ENCODE data around the gene ELMOD3.
A peak's percentile ranks its signal among the peaks of the same experiment; 100 is the strongest.
"Not testable (repeated sequence)": the region's sequence is repeated elsewhere in the genome, so short reads cannot be mapped to it uniquely, and the experiment has no call there.

The ELMOD3 gene

DNA sequence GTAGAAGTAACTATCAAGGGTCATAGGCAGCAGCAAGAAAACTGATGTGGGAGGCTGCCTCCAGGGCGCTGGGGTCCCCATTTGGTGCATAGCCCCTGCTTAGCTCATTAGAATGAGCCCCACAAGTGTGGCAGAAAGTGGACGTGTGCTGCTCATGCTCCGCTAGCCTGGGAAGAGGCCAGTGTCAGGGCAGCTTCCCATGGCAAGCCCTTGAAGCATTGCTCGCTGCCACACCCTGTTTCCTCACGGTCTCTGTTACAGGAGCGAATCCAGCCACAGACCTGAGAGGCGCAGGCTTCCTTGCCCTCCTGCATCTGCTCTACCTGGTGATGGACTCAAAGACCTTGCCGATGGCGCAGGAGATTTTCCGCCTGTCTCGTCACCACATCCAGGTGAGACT is 22.5 kb downstream of the ELMOD3 start:
- DNase-seq = no peak

DNA sequence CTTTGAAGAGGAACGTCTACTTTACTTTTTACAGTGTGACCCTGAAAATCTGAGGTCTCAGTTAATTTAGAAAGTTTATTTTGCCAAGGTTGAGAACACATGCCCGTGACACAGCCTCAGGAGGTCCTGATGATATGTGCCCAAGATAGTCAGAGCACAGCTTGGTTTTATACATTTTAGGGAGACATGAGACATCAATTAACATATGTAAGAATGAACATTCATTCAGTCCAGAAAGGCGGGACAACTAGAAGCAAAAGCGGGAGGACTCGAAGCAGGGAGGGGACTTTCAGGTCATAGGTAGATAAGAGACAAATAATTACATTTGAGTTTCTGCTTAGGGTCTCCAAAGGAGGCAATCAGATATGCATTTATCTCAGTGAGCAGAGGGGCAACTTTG is 23.7 kb downstream of the ELMOD3 start:
- no peak for DNase-seq

DNA sequence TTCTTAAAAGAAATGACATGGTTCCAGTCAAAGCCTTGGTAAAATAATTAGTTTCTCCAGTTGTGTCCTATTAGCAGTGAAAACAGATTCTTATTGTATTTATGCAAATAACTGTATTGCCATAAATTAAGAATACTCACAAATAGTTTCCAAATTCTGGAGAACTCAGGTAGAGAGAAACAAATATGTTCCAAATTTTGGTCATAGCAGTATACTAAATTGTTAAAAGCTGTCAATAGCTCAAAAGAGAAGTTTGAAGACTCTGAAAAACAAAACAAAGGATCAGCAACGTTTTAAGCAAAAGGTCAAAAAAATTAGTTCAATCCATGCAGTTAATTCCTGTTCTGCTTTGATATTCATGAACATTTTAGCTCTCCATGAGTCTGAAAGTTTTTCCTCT is 25.5 kb downstream of the ELMOD3 start:
- no peak for DNase-seq

DNA sequence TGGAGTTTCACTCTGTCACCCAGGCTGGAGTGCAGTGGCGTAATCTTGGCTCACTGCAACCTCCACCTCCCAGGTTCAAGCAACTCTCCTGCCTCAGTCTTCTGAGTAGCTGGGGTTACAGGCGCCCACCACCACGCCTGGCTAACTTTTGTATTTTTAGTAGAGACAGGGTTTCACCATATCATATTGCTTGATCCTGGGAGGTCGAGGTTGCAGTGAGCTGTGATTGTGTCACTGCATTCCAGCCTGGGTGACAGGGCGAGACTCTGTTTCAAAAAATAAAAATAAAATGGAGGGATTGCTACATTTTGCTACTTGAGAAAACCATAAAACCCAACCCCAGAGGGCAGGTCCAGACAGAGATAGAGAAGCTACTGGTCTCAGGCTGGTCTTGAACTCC is 28.6 kb downstream of the ELMOD3 start:
- DNase-seq = not testable (repeated sequence)

DNA sequence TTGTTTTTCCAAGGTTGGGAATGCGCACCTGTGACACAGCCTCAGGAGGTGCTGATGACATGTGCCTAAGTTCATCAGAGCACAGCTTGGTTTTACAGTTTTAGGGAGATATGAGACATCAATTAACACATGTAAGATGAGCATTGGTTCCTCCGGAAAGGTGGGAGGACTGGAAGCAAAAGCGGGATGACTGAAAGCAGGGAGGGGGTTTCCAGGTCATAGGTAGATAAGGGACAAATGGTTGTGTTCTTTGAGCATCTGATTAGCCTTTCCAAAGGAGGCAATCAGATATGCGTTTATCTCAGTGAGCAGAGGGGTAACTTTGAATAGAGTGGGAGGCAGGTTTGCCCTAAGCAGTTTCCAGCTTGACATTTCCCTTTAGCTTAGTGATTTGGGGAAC is 29.3 kb downstream of the ELMOD3 start:
- no peak for DNase-seq

DNA sequence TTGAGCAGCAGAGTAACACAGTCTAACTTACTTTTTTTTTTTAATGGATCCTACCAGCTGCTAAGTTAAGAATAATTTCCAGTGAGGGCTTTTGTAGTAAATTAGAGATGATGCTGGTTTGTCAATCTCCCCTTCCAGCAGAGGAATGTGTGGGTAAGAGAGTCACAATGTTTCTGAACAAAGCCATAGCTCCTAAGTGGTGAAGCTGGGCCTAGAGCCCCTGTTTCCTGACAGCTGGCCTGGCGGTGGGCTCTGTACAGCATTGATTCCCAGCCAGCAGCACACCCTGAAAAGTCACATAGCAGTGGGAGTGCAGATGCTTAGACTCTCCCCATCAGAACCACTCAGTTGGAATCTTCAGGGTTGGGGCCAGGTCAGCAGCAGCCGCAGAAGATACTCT is 31.2 kb downstream of the ELMOD3 start:
- DNase-seq = no peak

DNA sequence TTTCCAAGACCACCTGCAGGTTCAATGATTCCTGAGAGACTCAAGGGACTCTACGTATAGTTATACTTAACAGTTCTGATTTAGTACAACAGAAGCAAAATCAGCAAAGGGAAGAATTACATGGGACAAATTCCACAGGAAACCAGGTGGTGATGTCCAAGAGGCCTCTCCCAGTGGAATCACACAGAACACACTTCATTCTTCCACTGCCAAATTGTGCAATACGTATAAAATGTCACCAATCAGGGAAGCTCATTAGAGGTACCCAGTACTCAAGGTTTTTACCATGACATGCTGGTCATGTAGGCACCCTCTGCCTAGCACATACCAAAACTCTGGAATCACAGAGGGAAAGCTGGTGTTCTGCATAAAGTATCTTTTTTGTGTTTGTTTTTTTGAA is 33.2 kb downstream of the ELMOD3 start:
- DNase-seq = no peak

DNA sequence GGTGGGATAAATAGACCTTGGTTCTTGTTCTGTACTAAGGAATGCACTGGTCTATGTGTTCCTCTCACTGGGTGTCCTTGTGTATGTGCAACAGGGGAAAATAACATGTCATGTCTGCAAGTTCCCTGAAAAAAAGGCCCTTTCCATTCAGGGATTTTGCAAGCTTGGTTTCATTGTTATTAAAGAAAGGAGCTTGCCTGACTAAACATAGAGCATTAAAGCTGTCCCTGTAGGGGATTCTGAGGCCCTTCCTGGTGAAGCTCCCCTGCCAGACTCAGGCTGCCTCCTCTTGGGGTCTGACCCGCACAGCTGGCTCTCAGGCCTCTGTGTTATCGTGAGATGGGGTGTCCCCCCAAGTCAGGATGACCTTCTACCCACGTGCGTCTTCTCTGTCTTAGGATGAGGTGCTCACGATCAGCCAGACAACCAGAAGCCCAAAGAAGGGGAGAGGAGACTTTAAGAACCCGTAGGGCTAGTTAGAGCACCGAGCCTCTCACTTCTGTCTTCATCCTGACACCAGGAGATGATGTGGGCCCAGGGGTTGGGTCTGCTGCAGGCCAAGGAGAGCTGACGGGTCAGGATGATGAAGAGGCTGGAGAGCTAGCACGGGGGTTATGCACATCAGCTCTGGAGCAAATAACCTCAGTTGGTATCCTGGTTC is 34.4 kb downstream of the ELMOD3 start:
- no peak for DNase-seq

DNA sequence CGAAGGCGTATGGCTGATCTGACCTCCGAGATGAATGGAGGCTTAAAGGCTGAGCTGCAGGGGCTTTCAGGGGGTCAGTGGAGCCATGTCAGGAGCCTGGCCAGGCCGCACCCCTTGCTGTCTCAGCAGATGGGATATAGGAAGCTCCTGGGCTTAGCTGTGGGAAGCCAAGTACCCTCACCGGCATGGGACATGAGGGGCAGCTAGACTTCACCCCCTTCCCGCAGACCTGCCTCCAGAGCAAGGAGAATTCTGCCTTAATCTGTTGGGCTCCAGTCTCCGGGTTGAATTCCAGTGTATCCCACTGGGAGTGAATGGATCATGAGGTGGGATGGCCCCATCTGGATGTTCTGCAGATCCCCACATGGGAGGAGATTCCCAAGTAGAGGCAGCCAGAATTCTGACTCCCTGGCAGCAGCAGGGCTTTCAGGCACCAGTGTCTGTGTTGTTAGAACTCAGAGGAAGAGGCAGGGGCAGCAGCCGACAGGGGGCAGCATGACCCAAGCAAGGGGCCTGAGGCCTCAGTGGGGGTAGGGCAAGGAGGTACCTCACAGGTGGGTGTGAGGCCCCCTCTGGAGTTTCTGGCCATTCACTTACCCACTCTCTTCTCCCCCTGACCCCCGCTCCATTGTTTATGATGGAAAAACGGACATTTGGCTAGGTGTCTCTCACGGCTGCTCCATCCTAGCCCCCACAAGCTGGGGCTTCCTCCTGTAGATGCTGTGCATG is 36.5 kb downstream of the ELMOD3 start:
- peak; percentile 77 for DNase-seq

DNA sequence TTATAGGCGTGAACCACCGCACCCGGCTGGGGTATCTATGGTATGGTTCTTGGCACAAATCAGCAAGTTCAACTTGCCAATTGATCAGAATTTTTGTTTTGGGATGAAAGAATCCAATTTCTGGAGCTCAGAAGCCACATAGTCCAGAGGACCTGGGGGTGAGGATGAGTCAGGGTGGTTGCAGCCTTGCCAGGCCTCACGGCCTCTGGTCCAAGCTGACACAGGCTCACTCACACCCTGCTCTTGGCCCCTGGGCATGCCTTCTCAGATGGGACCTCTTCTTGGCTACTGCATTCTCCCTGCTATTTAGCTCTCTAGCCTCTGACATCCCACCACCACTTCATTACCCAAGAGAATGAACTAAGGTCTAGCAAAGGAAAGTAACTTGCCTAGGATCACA is 39.3 kb downstream of the ELMOD3 start:
- no peak for DNase-seq

DNA sequence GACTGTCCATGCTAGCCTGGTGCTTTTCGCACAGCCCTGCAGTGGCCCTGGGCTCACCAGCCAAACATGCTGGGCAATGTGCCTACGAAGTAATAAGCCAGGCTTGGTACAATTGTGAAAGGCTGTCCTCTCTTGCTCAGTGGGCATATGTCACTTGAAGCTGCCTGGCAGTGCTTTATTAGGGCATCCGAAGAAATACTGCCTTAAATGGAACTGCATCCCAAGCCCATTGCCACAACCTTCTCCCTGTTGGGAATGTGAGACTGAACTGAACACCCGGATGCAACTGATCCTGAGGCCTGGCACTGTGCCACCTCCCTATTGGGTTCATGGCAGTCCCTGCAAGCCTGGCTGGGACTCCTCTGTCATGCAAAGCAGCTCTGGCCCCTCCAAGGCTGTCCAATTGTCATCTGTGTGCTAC is 39.7 kb downstream of the ELMOD3 start:
- DNase-seq = no peak

DNA sequence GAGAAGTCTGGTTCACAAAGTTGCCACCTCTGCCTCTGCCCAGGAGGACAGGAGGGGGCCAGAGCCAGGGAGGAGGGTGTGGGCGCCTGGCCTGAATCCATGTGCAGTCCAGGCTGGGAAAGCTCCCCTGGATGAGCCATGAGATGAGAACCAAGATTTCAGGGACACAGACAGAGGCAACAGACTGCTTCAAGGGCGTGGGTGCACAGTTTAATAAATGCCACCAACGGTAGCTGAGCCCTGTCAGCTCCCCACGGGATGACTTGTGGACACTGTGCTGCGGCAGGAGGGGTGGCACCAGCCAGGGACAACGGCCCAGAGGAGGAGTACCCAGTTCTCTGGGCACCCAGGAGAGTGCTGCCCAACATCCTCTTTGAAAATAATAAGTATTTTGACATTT is 40.4 kb downstream of the ELMOD3 start:
- DNase-seq = no peak

DNA sequence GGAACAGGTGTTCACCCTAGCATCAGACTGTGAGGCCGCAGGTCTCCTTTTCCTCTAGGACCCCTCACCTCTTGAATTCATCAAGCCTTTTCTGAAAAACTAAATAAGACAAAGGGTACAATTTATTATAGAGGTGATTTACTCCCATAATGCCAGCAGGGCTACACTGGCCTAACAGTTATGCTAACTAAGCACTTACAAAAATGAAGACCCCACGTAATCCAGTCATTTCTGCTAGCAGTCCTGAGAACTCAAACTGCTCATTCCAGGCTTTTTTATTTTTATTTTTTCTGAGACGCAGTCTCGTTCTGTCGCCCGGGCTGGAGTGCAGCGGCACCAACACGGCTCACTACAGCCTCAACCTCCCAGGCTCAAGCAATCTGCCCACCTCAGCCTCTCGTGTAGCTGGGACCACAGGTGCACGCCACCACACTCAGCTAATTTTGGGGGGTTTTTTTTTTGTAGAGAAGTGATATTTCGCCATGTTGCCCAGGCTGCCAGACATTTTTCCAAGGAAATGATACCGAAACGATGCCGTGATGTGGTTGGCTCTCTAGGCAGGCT is 41.4 kb downstream of the ELMOD3 start:
- DNase-seq = no peak

DNA sequence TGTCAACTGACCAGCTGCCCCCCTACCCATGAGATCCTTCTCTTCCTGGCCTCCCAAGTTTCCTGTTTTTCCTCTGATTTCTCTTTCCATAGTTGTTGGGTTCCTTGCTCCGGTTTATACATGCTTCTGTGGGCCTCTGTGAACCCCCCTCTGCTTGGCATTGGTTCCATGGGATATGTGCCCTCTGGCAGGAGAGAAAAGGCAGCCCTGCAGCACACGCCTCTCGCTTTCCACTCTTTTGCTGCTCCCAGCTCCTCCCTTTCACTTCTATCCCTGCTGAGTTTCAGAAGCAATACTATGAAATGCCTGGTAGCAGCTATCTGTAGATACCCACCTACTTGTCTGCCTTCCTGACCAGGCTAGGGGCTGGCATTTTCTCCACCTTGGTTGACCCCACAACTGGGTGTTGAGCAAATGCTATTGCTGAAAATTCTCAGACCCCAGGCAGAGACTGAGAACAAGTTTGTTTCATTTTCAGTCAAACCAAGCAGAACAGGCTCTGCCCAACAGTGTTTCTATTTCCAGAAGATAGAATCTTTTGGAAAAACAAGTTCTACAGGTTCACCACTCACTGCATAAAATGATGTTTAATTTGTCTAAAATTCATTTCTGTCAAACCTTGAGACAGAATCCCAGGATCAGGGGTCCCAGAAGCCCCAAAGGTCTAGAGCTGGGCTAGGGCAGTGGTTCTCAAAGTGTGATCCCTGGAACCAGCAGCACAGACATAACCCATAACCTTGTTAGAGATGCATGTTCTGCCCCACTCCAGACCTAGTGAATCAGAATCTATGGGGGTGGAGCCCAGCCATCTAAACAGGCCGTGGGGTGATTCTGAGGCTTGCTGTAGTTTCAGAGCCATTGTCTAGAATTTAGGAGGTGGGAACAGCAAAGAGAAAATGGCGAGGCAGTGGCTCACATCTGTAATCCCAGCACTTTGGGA is 42.2 kb downstream of the ELMOD3 start:
- DNase-seq = no peak

DNA sequence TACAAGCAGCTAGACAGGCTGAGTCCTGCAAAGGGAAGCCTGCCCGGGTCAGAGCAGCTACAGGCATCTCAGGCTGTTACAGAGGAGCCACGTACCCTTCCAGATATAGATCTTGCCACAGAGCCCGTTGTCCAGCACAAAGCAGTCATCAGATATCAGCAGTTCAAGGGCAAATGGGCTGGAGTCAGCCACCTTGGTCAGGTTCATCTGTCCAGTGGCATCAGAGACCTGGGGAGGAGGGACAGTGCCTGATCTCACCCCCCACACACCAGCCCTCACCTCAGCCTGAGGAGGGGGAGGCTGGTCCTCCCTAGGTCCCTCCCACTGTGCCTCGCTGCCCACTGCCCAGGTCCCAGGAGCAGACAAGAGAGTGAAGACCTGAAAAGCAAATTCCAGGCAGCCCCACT is 43.4 kb downstream of the ELMOD3 start:
- DNase-seq = no peak

DNA sequence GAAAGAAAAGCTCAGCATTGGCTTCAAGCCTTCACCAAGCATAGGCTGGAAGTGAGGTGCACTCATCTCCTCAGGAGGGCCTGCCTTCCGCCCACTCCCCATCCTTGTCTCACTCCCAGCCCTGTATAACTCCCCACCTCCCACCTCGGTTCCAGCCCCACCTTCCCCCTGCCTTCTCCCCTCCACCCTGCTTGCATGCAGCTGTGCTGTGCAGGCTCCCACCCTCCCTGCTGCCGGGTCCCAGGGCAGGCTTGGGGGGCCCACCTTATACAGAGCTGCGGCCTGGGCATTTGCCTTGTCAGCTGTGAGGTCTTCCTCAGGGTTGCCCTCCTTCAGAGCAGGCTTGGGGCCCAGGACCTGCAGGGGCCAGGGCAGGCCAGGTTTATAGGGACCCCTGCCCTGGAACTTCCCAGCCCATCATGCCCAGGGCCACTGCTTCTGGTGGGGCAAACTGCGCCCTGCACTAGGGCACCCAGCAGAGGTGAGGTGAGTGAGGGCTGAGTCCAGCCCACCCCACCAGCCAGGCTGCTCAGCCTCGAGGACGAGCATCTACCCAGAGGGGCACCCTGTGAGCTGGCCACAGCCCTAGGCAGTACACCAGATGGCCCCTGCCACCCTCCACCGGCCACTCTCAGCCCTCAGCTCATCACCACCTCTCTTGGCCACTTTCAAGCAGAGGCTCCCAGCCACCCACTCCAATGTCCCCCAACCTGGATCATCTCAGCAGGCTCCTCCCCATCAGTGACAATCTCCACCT is 44.0 kb downstream of the ELMOD3 start:
- no peak for DNase-seq

DNA sequence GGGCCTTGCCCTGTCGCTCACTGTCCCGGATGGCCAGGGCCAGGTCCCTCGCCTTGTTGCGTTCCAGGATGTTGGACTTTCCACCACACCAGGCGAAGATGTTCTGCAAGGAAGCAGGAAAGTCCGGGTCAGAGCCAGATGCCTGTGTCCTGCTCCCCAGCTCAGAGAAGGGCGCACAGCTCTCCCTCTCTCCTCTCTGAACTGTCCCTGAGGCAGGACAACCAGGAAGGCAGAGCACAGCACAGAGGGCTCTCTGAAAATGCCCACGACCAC is 44.5 kb downstream of the ELMOD3 start:
- DNase-seq = no peak

DNA sequence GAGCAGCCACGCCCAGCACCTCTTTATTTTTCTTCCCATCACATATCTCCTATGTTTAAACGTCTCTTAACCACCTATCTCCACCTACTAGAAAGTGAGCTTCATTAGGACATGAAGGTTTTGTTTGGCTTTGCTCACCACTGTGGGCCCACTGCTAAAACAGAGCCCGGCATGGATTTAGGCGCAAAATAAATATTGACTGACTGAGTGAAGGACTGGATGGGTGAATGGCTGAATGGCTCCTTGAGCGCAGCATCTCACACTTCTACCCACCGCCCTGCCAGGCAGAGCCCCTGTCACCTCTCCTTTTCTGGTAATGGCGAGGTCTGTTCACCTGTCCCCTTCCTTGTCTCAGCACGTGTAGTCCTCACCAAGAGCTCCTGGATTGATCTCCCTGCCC is 45.5 kb downstream of the ELMOD3 start:
- DNase-seq = no peak

DNA sequence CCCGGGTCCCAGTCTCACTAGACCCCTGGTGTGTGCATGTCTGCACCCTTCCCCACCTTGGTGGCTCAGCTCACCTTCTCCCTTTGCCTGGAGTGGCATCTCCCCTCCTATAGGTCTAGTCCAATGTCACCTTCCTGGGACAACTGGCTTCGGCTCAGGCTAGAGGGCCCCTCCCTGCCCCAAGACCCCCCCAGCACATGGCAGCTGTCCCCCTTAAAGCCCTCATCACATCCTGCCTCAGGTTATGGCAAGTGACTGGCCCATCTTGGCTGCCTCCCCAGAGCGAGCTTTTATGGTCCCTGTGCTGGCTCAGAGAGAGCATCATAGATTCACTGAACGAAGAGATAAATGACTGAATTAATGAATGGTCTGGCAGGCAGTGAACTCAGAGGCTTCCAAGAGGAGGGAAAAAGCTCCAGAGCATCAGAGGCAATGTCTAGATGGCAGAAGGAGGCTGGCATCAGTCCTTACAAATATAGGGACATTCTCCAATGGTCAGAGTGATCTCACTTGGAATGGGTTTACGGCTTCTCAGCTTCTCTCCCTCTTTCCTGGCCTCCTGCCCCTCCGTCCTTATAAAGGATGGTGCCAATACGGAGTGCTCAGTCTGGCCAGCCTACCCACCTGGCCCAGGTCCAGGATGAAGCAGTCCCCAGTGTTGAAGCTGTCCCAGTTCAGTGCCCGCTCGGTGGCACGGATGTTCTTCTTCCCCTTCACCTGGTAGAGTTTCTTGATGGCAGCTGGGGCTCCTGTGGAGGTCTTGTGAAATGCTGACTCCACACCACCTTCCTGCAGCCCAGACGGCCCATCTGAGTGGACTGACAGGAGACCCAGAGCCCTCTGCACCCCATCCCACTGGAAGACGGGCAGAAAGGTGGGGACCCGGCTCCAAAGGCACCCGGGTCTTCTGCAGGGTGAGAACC is 46.2 kb downstream of the ELMOD3 start:
- no peak for DNase-seq

DNA sequence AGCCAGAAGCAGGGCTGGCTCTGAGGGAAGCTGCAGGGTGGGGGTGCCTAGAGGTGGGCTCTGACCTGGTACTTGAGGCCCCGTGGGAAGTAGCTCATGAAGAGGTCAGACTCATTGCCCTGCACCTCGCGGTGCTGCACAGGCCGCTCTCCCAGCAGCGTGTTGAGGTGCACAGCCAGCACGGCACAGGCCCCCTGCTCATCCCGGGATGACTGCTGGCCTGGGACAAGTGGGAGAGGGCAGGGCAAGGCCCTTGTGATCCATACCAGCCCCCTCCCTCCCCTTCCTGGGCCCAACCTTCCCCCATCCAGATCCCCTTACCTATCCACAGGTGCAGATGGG is 46.9 kb downstream of the ELMOD3 start:
- no peak for DNase-seq

DNA sequence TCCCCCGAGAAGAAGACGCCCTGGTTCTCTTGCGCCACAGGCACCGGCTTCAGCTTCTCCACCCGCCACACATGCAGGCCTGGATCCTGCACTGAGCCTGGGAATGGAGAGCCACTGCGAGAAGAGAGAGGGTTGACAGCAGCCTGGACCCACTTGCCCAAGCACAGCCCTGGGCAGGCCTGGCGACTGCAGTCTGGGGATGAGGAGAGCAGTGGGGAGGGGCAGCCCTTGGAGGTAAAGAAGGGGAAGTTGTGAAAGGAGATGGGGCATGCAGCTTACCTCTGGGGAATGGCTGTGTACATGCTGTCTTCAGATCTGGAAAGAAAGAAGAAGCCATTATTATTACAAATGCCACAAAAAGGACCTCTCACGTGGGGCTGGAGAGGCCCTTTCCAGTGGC is 47.3 kb downstream of the ELMOD3 start:
- DNase-seq = no peak
